ENCODE measurements around the gene GPR148.

- TF ChIP-seq CTCF (conservative IDR thresholded peaks at IDR 0.05; ENCODE audit: low read length) (no peak), EZH2phosphoT487 (IDR thresholded peaks at IDR 0.05; ENCODE audit: borderline replicate concordance) (no peak)
These were observed 7.6 kb downstream of the GPR148 start for GRCh38 chr2:130736487-130736886.

Data from Loucy (cell line).